IgD-negative memory B cell (primary cell): ENCODE measurements around the gene TSHR. TPM values are rescaled to one million over a fixed set of nuclear protein-coding genes. Genes with fewer than 3 reads are reported as not detected.

Source experiments
- H3K27ac Mint-ChIP-seq, 3 donors: one replicate each; pipeline ENCODE4 v1.8.0; 2020 to 2022; ENCODE audit warnings: mild to moderate bottlenecking in 3 of 3, mixed read lengths in 3 of 3, moderate library complexity in 1 of 3
- H3K27me3 Mint-ChIP-seq: one replicate; pipeline ENCODE4 v1.8.0; 2021; ENCODE audit warnings: mixed read lengths
- H3K36me3 Mint-ChIP-seq: one replicate; pipeline ENCODE4 v1.8.0; 2020; ENCODE audit warnings: mild to moderate bottlenecking, mixed read lengths
- H3K4me1 Mint-ChIP-seq, 3 donors: one replicate each; pipeline ENCODE4 v1.8.0; 2020 to 2022; ENCODE audit warnings: mixed read lengths in 3 of 3, mild to moderate bottlenecking in 1 of 3
- H3K4me3 Mint-ChIP-seq, 4 donors: one replicate each; pipeline ENCODE4 v1.8.0; 2020 to 2022; ENCODE audit warnings: mild to moderate bottlenecking in 4 of 4, mixed read lengths in 4 of 4, moderate library complexity in 3 of 4
- H3K9me3 Mint-ChIP-seq, 3 donors: one replicate each; pipeline ENCODE4 v1.8.0; 2020 to 2021; ENCODE audit warnings: mixed read lengths in 3 of 3, mild to moderate bottlenecking in 1 of 3
- polyA plus RNA-seq: library from polyadenylated mRNA; unstranded; fragments of 300-500 nt; fragmentation: Illumina TruSeq; gene quantifications from one replicate; pipeline ENCODE4 v1.2.3, GENCODE V29; 2021

The TSHR gene
- polyA plus RNA-seq, 1 donor from 2014 or later: not detected

- H3K9me3 Mint-ChIP-seq: peaks cover 0 to 2% (median 0%) of the 10 kb centered on the region in 3 donors
- H3K4me1 Mint-ChIP-seq: peaks cover 34 to 54% (median 45%) of the 10 kb centered on the region in 3 donors
- peaks cover 6% of the 10 kb centered on the region for H3K27me3 Mint-ChIP-seq
- peaks cover 2% of the 10 kb centered on the region for H3K36me3 Mint-ChIP-seq
- H3K27ac Mint-ChIP-seq: peak overlapping the region; percentile 49 to 95 (median 95)
- peak overlapping the region; percentile 12 to 91 (median 71) for H3K4me3 Mint-ChIP-seq
Observed at GRCh38 chr14:80959496-80959895, 4.1 kb downstream of the TSHR start.

GRCh38 chr14:80965037-80965436, 9.6 kb downstream of the TSHR start:
- Mint-ChIP-seq H3K27ac (no peak overlapping the region), H3K36me3 (peaks cover 2% of the 10 kb centered on the region), H3K9me3 (no peaks in the 10 kb centered on the region), H3K27me3 (peaks cover 8% of the 10 kb centered on the region), H3K4me3 (no peak overlapping the region), H3K4me1 (peaks cover 0 to 8% (median 4%) of the 10 kb centered on the region in 3 donors)

DNA sequence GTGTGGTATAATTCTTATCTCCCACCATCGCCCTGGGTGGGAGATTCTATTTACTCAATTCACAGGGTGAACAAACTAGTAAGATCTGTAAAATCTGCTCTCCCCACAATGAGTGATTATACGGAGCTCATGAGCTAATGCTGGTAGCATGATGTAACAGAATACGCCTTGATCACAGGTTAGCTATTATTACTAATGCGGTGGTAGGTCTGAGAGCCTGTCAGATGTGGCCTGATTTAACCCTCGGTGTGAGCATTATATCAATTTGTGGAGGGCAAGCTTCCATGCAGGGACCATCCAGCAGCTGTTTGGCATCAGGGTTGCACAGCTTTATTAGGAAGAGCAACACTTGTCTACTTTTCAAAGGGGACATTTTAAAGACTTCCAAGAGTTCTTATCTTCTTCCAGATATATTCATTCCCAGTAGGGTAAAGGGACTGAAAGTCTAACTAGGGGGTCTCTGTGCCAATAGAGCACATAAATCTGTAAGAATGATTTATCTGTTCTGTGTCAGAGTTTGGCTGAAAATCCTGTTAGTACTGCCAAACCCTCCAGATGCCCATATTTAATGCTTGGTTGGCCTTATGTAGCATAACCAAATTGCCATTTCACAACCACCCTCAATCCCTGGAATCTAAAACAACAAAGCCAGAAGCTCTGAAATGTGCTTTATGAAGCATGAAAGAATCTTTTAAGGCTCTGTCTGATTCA, 18.7 kb downstream of the TSHR start:
- Mint-ChIP-seq H3K4me3 (no peak overlapping the region), H3K9me3 (no peaks in the 10 kb centered on the region), H3K36me3 (peaks cover 1% of the 10 kb centered on the region), H3K4me1 (peaks cover 0 to 2% (median 2%) of the 10 kb centered on the region in 3 donors), H3K27ac (no peak overlapping the region), H3K27me3 (peaks cover 6% of the 10 kb centered on the region)

- Mint-ChIP-seq H3K27ac (no peak overlapping the region), H3K27me3 (peaks cover 6% of the 10 kb centered on the region), H3K4me3 (no peak overlapping the region), H3K4me1 (peaks cover 0 to 2% (median 2%) of the 10 kb centered on the region in 3 donors), H3K36me3 (peaks cover 1% of the 10 kb centered on the region), H3K9me3 (no peaks in the 10 kb centered on the region)
Observed at GRCh38 chr14:80974679-80975078, 19.3 kb downstream of the TSHR start.

DNA sequence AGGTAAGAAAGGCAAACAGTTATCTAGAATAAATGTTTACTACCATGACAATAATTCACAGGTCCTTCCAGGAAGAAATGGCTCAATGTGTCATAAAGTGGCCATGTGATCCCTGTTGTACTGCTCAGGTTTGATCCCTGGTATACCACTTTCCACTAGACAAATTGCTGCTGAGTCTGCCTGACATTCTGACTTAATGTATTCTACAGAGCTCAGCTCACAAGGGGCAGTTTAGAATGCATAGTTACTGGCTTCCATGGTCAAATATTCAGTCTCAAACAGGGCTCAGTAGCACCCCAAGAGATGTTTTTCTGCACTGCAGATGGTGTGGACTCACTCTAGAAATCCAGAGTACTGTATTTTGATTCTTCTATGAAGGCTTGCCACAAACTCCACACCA, 21.8 kb downstream of the TSHR start:
- peaks cover 0 to 3% (median 2%) of the 10 kb centered on the region in 3 donors for H3K4me1 Mint-ChIP-seq
- no peak overlapping the region for H3K27ac Mint-ChIP-seq
- no peaks in the 10 kb centered on the region for H3K9me3 Mint-ChIP-seq
- H3K36me3 Mint-ChIP-seq: no peaks in the 10 kb centered on the region
- peaks cover 7% of the 10 kb centered on the region for H3K27me3 Mint-ChIP-seq
- no peak overlapping the region for H3K4me3 Mint-ChIP-seq

- H3K9me3 Mint-ChIP-seq: no peaks in the 10 kb centered on the region
- peaks cover 0 to 3% (median 2%) of the 10 kb centered on the region in 3 donors for H3K4me1 Mint-ChIP-seq
- H3K4me3 Mint-ChIP-seq: no peak overlapping the region
- H3K27me3 Mint-ChIP-seq: peaks cover 10% of the 10 kb centered on the region
- no peaks in the 10 kb centered on the region for H3K36me3 Mint-ChIP-seq
- no peak overlapping the region for H3K27ac Mint-ChIP-seq
Observed at GRCh38 chr14:80978403-80978802, 23.0 kb downstream of the TSHR start.

DNA sequence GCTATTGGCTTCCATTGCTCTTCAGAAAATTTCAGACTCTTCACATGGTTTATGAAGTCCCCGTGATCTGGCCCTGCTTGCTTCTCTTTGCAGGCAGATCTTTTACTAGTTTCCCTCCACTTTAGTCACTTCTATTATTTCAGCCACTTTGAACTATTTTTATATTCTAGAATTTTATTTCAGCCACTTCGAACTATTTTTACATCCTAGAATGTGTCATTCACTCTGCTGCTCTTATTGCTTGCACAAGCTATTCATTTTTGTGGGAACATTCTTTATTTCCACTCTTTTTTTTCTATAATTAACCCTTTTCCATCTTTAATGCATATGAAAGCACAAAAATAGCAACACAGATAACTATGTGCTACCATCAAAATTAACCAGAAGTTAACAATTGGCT, 24.5 kb downstream of the TSHR start:
- Mint-ChIP-seq H3K9me3 (no peaks in the 10 kb centered on the region), H3K27ac (no peak overlapping the region), H3K27me3 (peaks cover 12% of the 10 kb centered on the region), H3K36me3 (peaks cover 2% of the 10 kb centered on the region), H3K4me3 (no peak overlapping the region), H3K4me1 (peaks cover 0 to 3% (median 2%) of the 10 kb centered on the region in 3 donors)

DNA sequence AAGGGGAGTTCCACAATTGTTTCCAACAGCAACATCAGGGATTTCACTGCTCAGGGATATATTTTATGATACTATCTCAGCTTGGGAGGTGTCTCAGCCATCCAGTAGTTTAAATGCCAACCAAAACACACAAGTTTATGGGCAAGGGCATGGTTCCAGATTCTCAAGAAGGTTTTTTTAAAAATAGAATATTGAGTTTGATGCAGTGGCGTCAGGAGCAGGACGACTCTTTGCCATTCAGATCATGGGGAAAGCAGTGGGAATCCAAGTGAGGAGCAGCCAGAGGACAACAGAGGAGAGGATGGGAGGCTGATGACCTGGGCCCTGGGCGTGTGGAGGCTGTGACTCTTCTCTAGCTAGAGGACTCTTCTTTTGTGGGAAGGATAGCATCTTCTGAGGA, 25.7 kb downstream of the TSHR start:
- peaks cover 12% of the 10 kb centered on the region for H3K27me3 Mint-ChIP-seq
- no peaks in the 10 kb centered on the region for H3K9me3 Mint-ChIP-seq
- H3K36me3 Mint-ChIP-seq: peaks cover 2% of the 10 kb centered on the region
- H3K4me3 Mint-ChIP-seq: no peak overlapping the region
- H3K27ac Mint-ChIP-seq: no peak overlapping the region
- H3K4me1 Mint-ChIP-seq: peaks cover 0 to 3% (median 2%) of the 10 kb centered on the region in 3 donors

- Mint-ChIP-seq H3K36me3 (peaks cover 2% of the 10 kb centered on the region), H3K27ac (no peak overlapping the region), H3K4me1 (peaks cover 0 to 3% (median 2%) of the 10 kb centered on the region in 3 donors), H3K9me3 (no peaks in the 10 kb centered on the region), H3K27me3 (peaks cover 12% of the 10 kb centered on the region), H3K4me3 (no peak overlapping the region)
Observed at GRCh38 chr14:80981673-80982072, 26.3 kb downstream of the TSHR start.

- Mint-ChIP-seq H3K36me3 (peaks cover 2% of the 10 kb centered on the region), H3K9me3 (no peaks in the 10 kb centered on the region), H3K27me3 (peaks cover 10% of the 10 kb centered on the region), H3K27ac (no peak overlapping the region), H3K4me1 (peaks cover 0 to 2% (median 1%) of the 10 kb centered on the region in 3 donors), H3K4me3 (no peak overlapping the region)
Observed at GRCh38 chr14:80982711-80983110, 27.3 kb downstream of the TSHR start.

DNA sequence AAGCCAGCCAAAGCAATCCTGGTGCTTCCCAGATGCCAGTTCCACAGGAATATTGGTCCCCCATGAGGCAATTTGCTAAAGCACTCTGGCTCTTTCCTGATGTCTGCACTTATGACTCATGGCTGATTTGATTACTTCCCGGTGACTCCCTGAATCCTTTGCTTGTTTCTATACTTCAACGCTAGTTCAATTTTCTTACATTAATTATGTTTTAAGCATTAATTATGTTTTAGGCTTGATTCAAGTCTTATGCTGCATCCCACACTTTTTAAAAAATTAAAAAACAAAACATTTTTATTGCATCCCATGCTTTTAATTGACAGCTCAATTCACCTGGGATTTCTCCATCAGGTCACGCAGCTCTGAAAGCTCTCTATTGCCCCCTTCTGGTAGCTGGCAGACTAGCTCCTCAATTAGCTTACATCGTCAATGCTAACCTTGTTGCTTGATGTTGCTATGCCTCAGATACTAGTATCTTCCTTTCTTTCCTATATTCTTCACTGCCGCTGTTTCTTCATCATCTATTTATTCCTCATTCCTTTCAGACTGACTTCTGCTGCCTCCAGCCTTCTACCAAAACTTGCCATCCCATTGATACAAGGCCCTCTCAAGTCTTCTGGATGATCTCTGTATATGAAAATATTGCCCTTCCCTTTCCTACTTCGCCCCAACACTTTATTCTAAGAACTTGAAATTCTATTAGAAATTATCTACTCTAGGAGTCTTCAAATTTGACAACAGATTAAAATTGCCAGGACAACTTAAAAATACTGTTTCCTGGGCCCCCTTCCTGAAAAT, 32.0 kb downstream of the TSHR start:
- H3K27me3 Mint-ChIP-seq: peaks cover 8% of the 10 kb centered on the region
- no peak overlapping the region for H3K27ac Mint-ChIP-seq
- no peaks in the 10 kb centered on the region for H3K4me1 Mint-ChIP-seq
- no peaks in the 10 kb centered on the region for H3K9me3 Mint-ChIP-seq
- H3K36me3 Mint-ChIP-seq: peaks cover 2% of the 10 kb centered on the region
- H3K4me3 Mint-ChIP-seq: no peak overlapping the region

- H3K27ac Mint-ChIP-seq: no peak overlapping the region
- H3K27me3 Mint-ChIP-seq: peaks cover 8% of the 10 kb centered on the region
- no peaks in the 10 kb centered on the region for H3K4me1 Mint-ChIP-seq
- no peak overlapping the region for H3K4me3 Mint-ChIP-seq
- peaks cover 2% of the 10 kb centered on the region for H3K36me3 Mint-ChIP-seq
- H3K9me3 Mint-ChIP-seq: no peaks in the 10 kb centered on the region
Observed at GRCh38 chr14:80988192-80988591, 32.8 kb downstream of the TSHR start.

DNA sequence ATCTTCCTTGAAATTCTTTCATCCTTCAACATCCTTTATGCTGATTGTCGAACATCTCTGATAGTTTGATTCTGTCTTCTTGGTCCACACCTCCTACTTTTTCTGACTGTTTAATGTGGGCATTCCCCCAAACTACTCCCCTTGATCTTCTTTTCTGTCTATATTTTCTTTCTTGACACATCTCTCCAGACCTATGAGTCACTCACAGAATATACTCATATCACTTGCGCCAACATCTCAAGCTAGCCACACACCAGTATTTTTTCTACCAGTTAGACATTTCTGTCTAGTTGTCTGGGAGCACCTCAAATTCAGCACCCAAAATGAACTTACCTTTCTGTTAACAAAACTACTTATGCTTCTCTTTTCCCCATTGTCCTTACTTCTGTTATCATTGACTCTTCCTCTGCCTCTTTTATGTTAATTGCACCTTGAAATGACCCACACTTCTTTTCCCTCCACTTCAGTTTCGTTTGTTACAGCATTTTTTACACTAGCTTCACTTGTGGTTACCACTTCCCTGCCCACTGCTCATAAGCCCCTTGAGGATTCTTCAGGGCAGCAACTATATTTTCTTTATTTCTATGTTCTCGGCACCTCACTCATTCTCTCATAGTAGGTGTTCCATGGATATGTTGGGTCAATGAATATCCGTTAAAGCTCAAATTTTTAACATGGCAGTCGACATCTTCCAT, 33.5 kb downstream of the TSHR start:
- Mint-ChIP-seq H3K4me1 (no peaks in the 10 kb centered on the region), H3K27me3 (peaks cover 8% of the 10 kb centered on the region), H3K36me3 (peaks cover under 1% of the 10 kb centered on the region), H3K27ac (no peak overlapping the region), H3K9me3 (no peaks in the 10 kb centered on the region), H3K4me3 (no peak overlapping the region)

DNA sequence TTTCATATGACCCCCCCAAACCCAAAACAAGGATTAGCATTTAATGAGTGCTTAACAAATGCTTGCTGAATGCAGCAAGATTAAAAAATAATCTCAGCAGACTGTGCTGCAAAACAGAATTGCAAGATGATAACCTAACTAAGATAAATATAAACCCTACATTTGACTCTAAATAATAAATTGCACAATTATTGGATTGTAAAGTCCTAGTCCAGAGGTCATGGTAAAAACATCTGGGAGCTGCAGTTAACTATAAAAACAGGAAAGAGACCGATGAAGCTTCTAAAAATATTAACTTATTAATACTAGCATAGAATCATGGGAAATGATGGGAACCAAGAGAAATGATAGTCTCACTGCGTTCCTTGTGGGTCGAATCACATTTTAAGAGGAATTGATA, 37.2 kb downstream of the TSHR start:
- Mint-ChIP-seq H3K4me3 (no peak overlapping the region), H3K9me3 (no peaks in the 10 kb centered on the region), H3K27me3 (peaks cover 8% of the 10 kb centered on the region), H3K36me3 (no peaks in the 10 kb centered on the region), H3K27ac (no peak overlapping the region), H3K4me1 (peaks cover 0 to 7% (median 5%) of the 10 kb centered on the region in 3 donors)
